Sigmoid colon (tissue), 4 donors: ENCODE data around the gene ARID3B.

Experiments
- CTCF ChIP-seq, 4 experiments: fragments of 450-650 bp in 3 of 4; fragments of 200-600 bp in 1 of 4; IDR thresholded peaks; one replicate each; pipeline ENCODE4 v1.5.1; 2016 to 2019; ENCODE audit warnings: antibody characterized with exemption in 4 of 4, mild to moderate bottlenecking in 3 of 4, moderate library complexity in 2 of 4
- POLR2A ChIP-seq, 2 donors: fragments of 450-650 bp; IDR thresholded peaks; one replicate each; pipeline ENCODE4 v1.6.1; 2016; ENCODE audit warnings: antibody characterized with exemption in 2 of 2, mild to moderate bottlenecking in 2 of 2, moderate library complexity in 2 of 2
- POLR2AphosphoS5 ChIP-seq, 4 donors: sonication (generic); formaldehyde crosslinking; IDR thresholded peaks; one replicate each; pipeline ENCODE4 v1.6.1; 2017; ENCODE audit warnings: antibody characterized with exemption in 4 of 4

GRCh38 chr15:74500401-74500800 lies 40.6 kb upstream of the ARID3B start:
- TF ChIP-seq CTCF (IDR thresholded peaks at IDR 0.05) (no peak), POLR2AphosphoS5 (IDR thresholded peaks at IDR 0.05) (no peak), POLR2A (IDR thresholded peaks at IDR 0.05) (no peak)
